GM06990 (cell line): ENCODE results near the gene DCAF11.

Experiments used
- DNase-seq: peaks from one replicate; pipeline ENCODE4 v3.0.0-alpha.2; 2011; ENCODE audit not compliant: insufficient read length; ENCODE audit errors: extremely low read depth
- H3K27me3 ChIP-seq: replicated peaks from 2 replicates; pipeline ENCODE4 v1.6.0; 2011; ENCODE audit warnings: low read length; ENCODE audit not compliant: control insufficient read depth, insufficient read depth
- H3K36me3 ChIP-seq: 2 replicates; pipeline ENCODE4 v1.5.1; 2011; ENCODE audit warnings: low read length; ENCODE audit not compliant: control insufficient read depth, insufficient read depth
- H3K4me3 ChIP-seq: replicated peaks from 2 replicates; pipeline ENCODE4 v1.5.1; 2011; ENCODE audit warnings: low read depth, mild to moderate bottlenecking, control low read depth, low read length
- CTCF ChIP-seq: IDR thresholded peaks from 2 replicates; pipeline ENCODE4 v1.5.1; 2011; ENCODE audit warnings: low read length, control low read depth, mild to moderate bottlenecking, inconsistent platforms; ENCODE audit not compliant: insufficient read depth, poor library complexity, severe bottlenecking

The DCAF11 gene

GRCh38 chr14:24145690-24146452 lies 31.3 kb downstream of the DCAF11 start:
- no peak for DNase-seq
- peaks cover 26% of the 10 kb centered on the region for H3K36me3 ChIP-seq
- TF ChIP-seq CTCF: no peak

GRCh38 chr14:24146453-24146977 lies 31.9 kb downstream of the DCAF11 start, which contains the start of gene PSME2:
PSME2 (minus strand) TSS chr14:24146610; CDS start chr14:24146581, 29 bp downstream.
- H3K4me3 ChIP-seq: peak within 1 kb of the TSS; percentile 100
- DNase-seq: peak; percentile 95
- no peak for TF ChIP-seq CTCF
- peaks cover 32% of the 10 kb centered on the region for H3K36me3 ChIP-seq
- no peaks in the 10 kb centered on the region for H3K27me3 ChIP-seq

More at GRCh38 chr14:24145690-24146452, 31.3 kb downstream of the DCAF11 start:
- Histone ChIP-seq H3K27me3 (no peaks in the 10 kb centered on the region), H3K4me3 (peak overlapping the region; percentile 100)

- Histone ChIP-seq H3K4me3 (peak within 1 kb of the TSS; percentile 100), H3K36me3 (peaks cover 37% of the 10 kb centered on the region), H3K27me3 (no peaks in the 10 kb centered on the region)
- no peak for TF ChIP-seq CTCF
- peak; percentile 93 for DNase-seq
Observed at GRCh38 chr14:24146978-24147760, 32.6 kb downstream of the DCAF11 start, which contains the start of gene RNF31. RNF31 (plus strand) TSS chr14:24147498; CDS start chr14:24147699, 201 bp downstream.

- H3K36me3 ChIP-seq: peaks cover 39% of the 10 kb centered on the region
- TF ChIP-seq CTCF: no peak
- H3K4me3 ChIP-seq: peak overlapping the region; percentile 100
- no peak for DNase-seq
- no peaks in the 10 kb centered on the region for H3K27me3 ChIP-seq
Observed at GRCh38 chr14:24147761-24148428, 33.3 kb downstream of the DCAF11 start.

- no peak for TF ChIP-seq CTCF
- peaks cover 31% of the 10 kb centered on the region for H3K36me3 ChIP-seq
Observed at GRCh38 chr14:24149302-24149969, 34.9 kb downstream of the DCAF11 start.

More at GRCh38 chr14:24149302-24149969, 34.9 kb downstream of the DCAF11 start:
- DNase-seq: no peak
- no peak overlapping the region for H3K4me3 ChIP-seq
- H3K27me3 ChIP-seq: no peaks in the 10 kb centered on the region
